Measurements from ENCODE around the gene KCNA2.

- TF ChIP-seq, protein P1, sequence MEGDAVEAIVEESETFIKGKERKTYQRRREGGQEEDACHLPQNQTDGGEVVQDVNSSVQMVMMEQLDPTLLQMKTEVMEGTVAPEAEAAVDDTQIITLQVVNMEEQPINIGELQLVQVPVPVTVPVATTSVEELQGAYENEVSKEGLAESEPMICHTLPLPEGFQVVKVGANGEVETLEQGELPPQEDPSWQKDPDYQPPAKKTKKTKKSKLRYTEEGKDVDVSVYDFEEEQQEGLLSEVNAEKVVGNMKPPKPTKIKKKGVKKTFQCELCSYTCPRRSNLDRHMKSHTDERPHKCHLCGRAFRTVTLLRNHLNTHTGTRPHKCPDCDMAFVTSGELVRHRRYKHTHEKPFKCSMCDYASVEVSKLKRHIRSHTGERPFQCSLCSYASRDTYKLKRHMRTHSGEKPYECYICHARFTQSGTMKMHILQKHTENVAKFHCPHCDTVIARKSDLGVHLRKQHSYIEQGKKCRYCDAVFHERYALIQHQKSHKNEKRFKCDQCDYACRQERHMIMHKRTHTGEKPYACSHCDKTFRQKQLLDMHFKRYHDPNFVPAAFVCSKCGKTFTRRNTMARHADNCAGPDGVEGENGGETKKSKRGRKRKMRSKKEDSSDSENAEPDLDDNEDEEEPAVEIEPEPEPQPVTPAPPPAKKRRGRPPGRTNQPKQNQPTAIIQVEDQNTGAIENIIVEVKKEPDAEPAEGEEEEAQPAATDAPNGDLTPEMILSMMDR (IDR thresholded peaks at IDR 0.05): no peak
- no peak for TF ChIP-seq POLR2A (IDR thresholded peaks at IDR 0.05)
Measured at GRCh38 chr1:110607536-110608230, 1.5 kb upstream of the KCNA2 start.

Data from esophagus squamous epithelium (tissue), 4 donors.